MM.1S (cell line): ENCODE data around the gene MAPK11.

Experiments
- DNase-seq: peaks from one replicate; pipeline ENCODE4 v3.0.0-alpha.2; 2015
- H2AFZ ChIP-seq: fragments of 300-600 bp; sonication (generic); 2 replicates; pipeline ENCODE4 v1.6.0; 2016; ENCODE audit warnings: antibody characterized with exemption, low read length
- H3F3A ChIP-seq: fragments of 300-600 bp; sonication (generic); 2 replicates; pipeline ENCODE4 v1.6.1; 2016; ENCODE audit warnings: mild to moderate bottlenecking, antibody characterized with exemption, low read length, moderate library complexity, mixed read lengths; ENCODE audit not compliant: insufficient read depth
- H3K27ac ChIP-seq: fragments of 300-600 bp; sonication (generic); 2 replicates; pipeline ENCODE4 v1.5.1; 2016; ENCODE audit warnings: mild to moderate bottlenecking, low read length
- H3K27me3 ChIP-seq: fragments of 300-600 bp; sonication (generic); replicated peaks from 2 replicates; pipeline ENCODE4 v1.6.0; 2016; ENCODE audit warnings: low read length; ENCODE audit not compliant: insufficient read depth
- H3K36me3 ChIP-seq: fragments of 300-600 bp; sonication (generic); replicated peaks from 2 replicates; pipeline ENCODE4 v1.6.1; 2016; ENCODE audit warnings: mild to moderate bottlenecking, low read length, mixed read lengths; ENCODE audit not compliant: insufficient read depth
- H3K4me1 ChIP-seq: fragments of 300-600 bp; sonication (generic); 2 replicates; pipeline ENCODE4 v1.6.1; 2016; ENCODE audit warnings: low read length, mixed read lengths
- H3K4me2 ChIP-seq: fragments of 300-600 bp; sonication (generic); 2 replicates; pipeline ENCODE4 v1.6.0; 2016; ENCODE audit warnings: low read depth, low read length
- H3K4me3 ChIP-seq: fragments of 300-600 bp; sonication (generic); 2 replicates; pipeline ENCODE4 v1.5.1; 2016; ENCODE audit warnings: low read length, mixed read lengths
- H3K79me2 ChIP-seq: fragments of 300-600 bp; sonication (generic); 2 replicates; pipeline ENCODE4 v1.6.1; 2016; ENCODE audit warnings: mixed run types, low read length, mixed read lengths
- H3K9ac ChIP-seq: fragments of 300-600 bp; sonication (generic); 2 replicates; pipeline ENCODE4 v1.6.1; 2016; ENCODE audit warnings: low read length, mixed read lengths
- H3K9me2 ChIP-seq: fragments of 300-600 bp; sonication (generic); replicated peaks from 2 replicates; pipeline ENCODE4 v1.6.1; 2016; ENCODE audit warnings: mild to moderate bottlenecking, low read length, mixed read lengths; ENCODE audit not compliant: insufficient read depth
- H3K9me3 ChIP-seq: fragments of 300-600 bp; sonication (generic); replicated peaks from 2 replicates; pipeline ENCODE4 v1.6.1; 2016; ENCODE audit warnings: mild to moderate bottlenecking, low read length, mixed read lengths; ENCODE audit not compliant: insufficient read depth
- H4K20me1 ChIP-seq: fragments of 300-600 bp; sonication (generic); 2 replicates; pipeline ENCODE4 v1.6.1; 2016; ENCODE audit warnings: mild to moderate bottlenecking, low read length, moderate library complexity, mixed read lengths; ENCODE audit not compliant: insufficient read depth
- CTCF ChIP-seq: fragments of 300-600 bp; sonication (generic); IDR thresholded peaks from 2 replicates; pipeline ENCODE4 v1.5.1; 2016; ENCODE audit warnings: antibody characterized with exemption, low read length, mixed read lengths
- EZH2 ChIP-seq: fragments of 300-600 bp; sonication (generic); optimal IDR thresholded peaks from 2 replicates; pipeline ENCODE3; 2017; ENCODE audit warnings: low read depth, mild to moderate bottlenecking, antibody characterized with exemption, low read length, mixed read lengths
- EZH2phosphoT487 ChIP-seq: fragments of 300-600 bp; sonication (generic); IDR thresholded peaks from 2 replicates; pipeline ENCODE4 v1.6.1; 2018; ENCODE audit warnings: antibody characterized with exemption, low read length

MAPK11 gene

GRCh38 chr22:50280708-50281383 lies 10.7 kb upstream of the MAPK11 start:
- TF ChIP-seq CTCF (no peak), EZH2phosphoT487 (no peak)
- no peaks in the 10 kb centered on the region for H3K36me3 ChIP-seq
- no peaks in the 10 kb centered on the region for H3K79me2 ChIP-seq
- H3K9me2 ChIP-seq, result no peaks in the 10 kb centered on the region
- H3K27me3 ChIP-seq, result no peaks in the 10 kb centered on the region
- H3K4me3 ChIP-seq, result no peak overlapping the region
- H3K27ac ChIP-seq, result no peak overlapping the region
- no peak overlapping the region for H3K4me2 ChIP-seq
- H3K9me3 ChIP-seq, result no peaks in the 10 kb centered on the region
- no peaks in the 10 kb centered on the region for H4K20me1 ChIP-seq
- H3K9ac ChIP-seq, result no peak overlapping the region
- no peak for DNase-seq
- H2AFZ ChIP-seq, result no peak overlapping the region
- H3F3A ChIP-seq, result peaks cover 4% of the 10 kb centered on the region; the same call in 1 of the 2 replicates
- 0 out of 2 replicates have a peak, but pooled peaks cover 5% of the 10 kb centered on the region for H3K4me1 ChIP-seq

GRCh38 chr22:50280022-50280707 lies 10.0 kb upstream of the MAPK11 start:
- Histone ChIP-seq H3K4me2 (no peak overlapping the region), H3K27me3 (no peaks in the 10 kb centered on the region), H3K27ac (no peak overlapping the region), H2AFZ (no peak overlapping the region), H3K9ac (no peak overlapping the region), H3K79me2 (no peaks in the 10 kb centered on the region), H4K20me1 (no peaks in the 10 kb centered on the region), H3F3A (peaks cover 4% of the 10 kb centered on the region; the same call in 1 of the 2 replicates), H3K4me3 (no peak overlapping the region), H3K9me2 (no peaks in the 10 kb centered on the region), H3K9me3 (no peaks in the 10 kb centered on the region), H3K4me1 (0 out of 2 replicates have a peak, but pooled peaks cover 5% of the 10 kb centered on the region), H3K36me3 (no peaks in the 10 kb centered on the region)
- DNase-seq, result no peak
- TF ChIP-seq EZH2phosphoT487 (no peak), CTCF (no peak), EZH2 (no peak)

GRCh38 chr22:50278956-50279619 lies 8.9 kb upstream of the MAPK11 start:
- H3K4me3 ChIP-seq, result no peak overlapping the region
- DNase-seq, result no peak
- 0 out of 2 replicates have a peak, but pooled peaks cover 7% of the 10 kb centered on the region for H3K4me1 ChIP-seq
- TF ChIP-seq EZH2phosphoT487 (no peak), EZH2 (no peak), CTCF (no peak)
- H3K36me3 ChIP-seq, result no peaks in the 10 kb centered on the region
- no peak overlapping the region for H3K27ac ChIP-seq
- no peak overlapping the region for H3K4me2 ChIP-seq
- no peak overlapping the region for H2AFZ ChIP-seq
- no peaks in the 10 kb centered on the region for H4K20me1 ChIP-seq
- H3K9ac ChIP-seq, result no peak overlapping the region
- H3F3A ChIP-seq, result peaks cover 4% of the 10 kb centered on the region; the same call in 1 of the 2 replicates
- H3K9me2 ChIP-seq, result no peaks in the 10 kb centered on the region
- no peaks in the 10 kb centered on the region for H3K27me3 ChIP-seq
- no peaks in the 10 kb centered on the region for H3K9me3 ChIP-seq
- H3K79me2 ChIP-seq, result no peaks in the 10 kb centered on the region
